PFSK-1 (cell line): ENCODE results near the gene SRPK1.

ENCODE experiments used
- FOXP2 ChIP-seq: optimal IDR thresholded peaks from 2 replicates; pipeline ENCODE3; 2011; ENCODE audit warnings: borderline replicate concordance, control low read depth, inconsistent platforms; ENCODE audit not compliant: insufficient read depth; ENCODE audit errors: extremely low read length, extremely low read depth
- POLR2AphosphoS5 ChIP-seq: IDR thresholded peaks from 2 replicates; pipeline ENCODE4 v1.6.1; 2012; ENCODE audit warnings: low read depth, mild to moderate bottlenecking, control low read depth, low read length, moderate library complexity
- SIN3A ChIP-seq: IDR thresholded peaks from 2 replicates; pipeline ENCODE4 v1.6.1; 2012; ENCODE audit warnings: mild to moderate bottlenecking, low read length, moderate library complexity, borderline replicate concordance; ENCODE audit not compliant: insufficient read depth
- TAF1 ChIP-seq: IDR thresholded peaks from 2 replicates; pipeline ENCODE4 v1.6.1; 2012; ENCODE audit warnings: low read length, control low read depth, borderline replicate concordance; ENCODE audit not compliant: insufficient read depth
- TF ChIP-seq, protein P1 (sequence below), 2 experiments: IDR thresholded peaks; 2 replicates each; pipeline versions ENCODE4 v1.6.1 to v1.8.0; 2011 to 2012; ENCODE audit warnings: low read depth in 2 of 2, low read length in 2 of 2, control low read depth in 1 of 2, inconsistent platforms in 1 of 2, mild to moderate bottlenecking in 1 of 2, moderate library complexity in 1 of 2; ENCODE audit not compliant: insufficient read depth in 1 of 2

The SRPK1 gene

DNA sequence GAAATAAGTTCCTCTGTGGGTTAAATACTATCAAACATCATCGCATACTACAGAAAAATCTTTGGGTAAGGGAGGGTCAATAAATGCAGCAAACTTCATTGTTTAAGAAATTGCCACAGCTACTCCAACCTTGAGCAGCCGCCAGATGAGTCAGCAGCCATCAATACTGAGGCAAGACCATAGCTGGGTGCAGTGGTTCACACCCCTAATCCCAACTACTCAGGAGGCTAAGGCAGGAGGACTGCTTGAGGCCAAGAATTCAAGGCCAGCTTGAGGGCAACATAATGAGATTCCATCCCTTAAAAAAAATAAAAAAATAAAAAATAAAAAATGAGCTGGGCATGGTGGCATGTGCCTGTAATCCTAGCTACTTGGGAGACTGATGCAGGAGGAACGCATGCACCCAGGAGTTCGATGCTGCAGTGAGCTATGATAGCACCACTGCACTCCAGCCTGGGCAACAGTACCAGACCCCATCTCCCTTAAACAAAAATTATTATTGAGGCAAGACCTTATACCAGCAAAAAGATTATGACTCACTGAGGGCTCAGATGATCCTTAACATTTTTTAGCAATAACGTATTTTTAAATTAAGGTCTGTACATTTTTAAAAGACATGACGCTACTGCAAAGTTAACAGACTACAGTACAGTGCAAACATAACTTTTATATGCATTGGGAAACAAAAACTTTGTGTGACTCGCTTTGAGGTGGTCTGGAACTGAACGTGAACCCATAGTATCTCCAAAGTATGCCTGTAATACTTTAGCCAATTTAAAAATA is 8.8 kb downstream of the SRPK1 start:
- TF ChIP-seq TAF1 (no peak), POLR2AphosphoS5 (no peak), SIN3A (no peak), FOXP2 (no peak)
- TF ChIP-seq, protein P1, sequence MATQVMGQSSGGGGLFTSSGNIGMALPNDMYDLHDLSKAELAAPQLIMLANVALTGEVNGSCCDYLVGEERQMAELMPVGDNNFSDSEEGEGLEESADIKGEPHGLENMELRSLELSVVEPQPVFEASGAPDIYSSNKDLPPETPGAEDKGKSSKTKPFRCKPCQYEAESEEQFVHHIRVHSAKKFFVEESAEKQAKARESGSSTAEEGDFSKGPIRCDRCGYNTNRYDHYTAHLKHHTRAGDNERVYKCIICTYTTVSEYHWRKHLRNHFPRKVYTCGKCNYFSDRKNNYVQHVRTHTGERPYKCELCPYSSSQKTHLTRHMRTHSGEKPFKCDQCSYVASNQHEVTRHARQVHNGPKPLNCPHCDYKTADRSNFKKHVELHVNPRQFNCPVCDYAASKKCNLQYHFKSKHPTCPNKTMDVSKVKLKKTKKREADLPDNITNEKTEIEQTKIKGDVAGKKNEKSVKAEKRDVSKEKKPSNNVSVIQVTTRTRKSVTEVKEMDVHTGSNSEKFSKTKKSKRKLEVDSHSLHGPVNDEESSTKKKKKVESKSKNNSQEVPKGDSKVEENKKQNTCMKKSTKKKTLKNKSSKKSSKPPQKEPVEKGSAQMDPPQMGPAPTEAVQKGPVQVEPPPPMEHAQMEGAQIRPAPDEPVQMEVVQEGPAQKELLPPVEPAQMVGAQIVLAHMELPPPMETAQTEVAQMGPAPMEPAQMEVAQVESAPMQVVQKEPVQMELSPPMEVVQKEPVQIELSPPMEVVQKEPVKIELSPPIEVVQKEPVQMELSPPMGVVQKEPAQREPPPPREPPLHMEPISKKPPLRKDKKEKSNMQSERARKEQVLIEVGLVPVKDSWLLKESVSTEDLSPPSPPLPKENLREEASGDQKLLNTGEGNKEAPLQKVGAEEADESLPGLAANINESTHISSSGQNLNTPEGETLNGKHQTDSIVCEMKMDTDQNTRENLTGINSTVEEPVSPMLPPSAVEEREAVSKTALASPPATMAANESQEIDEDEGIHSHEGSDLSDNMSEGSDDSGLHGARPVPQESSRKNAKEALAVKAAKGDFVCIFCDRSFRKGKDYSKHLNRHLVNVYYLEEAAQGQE (IDR thresholded peaks at IDR 0.05; ENCODE audit: insufficient read depth in 1 of 2, low read depth in 2 of 2, low read length in 2 of 2), result no peak

DNA sequence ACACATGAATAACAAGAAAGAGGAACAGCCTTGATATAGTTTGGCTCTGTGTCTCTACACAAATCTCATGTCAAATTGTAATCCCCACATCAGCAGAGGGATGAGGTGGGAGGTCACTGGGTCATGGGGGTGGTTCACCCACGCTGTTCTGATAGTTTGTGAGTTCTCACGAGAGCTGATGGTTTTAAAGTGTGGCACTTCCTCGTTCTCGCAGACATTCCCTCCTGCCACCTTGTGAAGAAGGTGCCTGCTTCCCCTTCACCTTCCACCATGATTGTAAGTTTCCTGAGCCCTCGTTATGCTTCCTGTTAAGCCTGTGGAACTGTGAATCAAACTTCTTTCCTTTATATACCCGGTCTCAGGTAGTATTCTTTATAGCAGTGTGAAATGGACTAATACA is 13.1 kb downstream of the SRPK1 start:
- TF ChIP-seq, protein P1 (IDR thresholded peaks at IDR 0.05; ENCODE audit: insufficient read depth in 1 of 2, low read depth in 2 of 2, low read length in 2 of 2), result no peak
- TF ChIP-seq TAF1 (no peak), POLR2AphosphoS5 (no peak), SIN3A (no peak), FOXP2 (no peak)

DNA sequence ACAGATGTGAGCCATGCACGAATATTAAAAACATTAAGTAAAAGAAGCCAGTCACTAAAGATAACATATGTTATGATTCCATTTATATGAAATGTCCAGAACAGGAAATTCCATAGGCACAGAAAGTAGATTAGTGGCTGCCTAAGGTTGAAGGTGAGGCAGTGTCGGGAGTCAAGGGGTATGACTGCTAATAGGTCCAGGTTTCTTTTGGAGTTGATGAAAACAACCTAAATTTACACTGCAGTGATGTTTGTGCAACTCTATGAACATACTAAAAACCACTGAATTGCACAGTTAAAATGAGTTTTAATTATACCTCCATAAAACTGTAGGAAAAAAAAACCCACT is 14.4 kb downstream of the SRPK1 start:
- no peak for TF ChIP-seq TAF1

DNA sequence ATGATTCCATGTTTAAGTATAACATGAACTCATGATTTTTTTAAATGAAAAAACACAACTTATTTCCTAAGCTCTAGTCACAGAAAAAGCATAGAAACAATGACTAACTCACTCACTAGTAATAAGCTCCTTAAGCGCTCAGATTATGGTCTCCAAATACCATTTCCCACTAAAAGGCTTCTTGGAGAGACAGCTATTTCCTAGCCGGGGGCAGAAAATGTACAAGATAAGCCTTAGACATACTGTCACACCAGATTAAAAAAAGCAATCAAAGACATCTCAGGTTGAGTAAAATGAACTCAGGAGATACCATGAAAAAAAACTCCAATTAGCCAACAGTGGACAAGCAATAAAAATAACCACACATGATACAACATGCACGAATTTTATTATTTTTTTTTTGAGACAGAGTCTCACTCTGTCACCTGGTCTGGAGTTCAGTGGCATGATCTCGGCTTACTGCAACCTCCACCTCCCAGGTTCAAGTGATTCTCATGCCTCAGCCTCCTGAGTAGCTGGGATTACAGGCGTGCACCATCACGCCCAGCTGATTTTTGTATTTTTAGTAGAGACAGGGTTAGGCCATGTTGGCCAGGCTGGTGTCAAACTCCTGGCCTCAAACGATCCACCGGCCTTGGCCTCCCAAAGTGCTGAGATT is 14.9 kb downstream of the SRPK1 start:
- TF ChIP-seq, protein P1 (IDR thresholded peaks at IDR 0.05; ENCODE audit: insufficient read depth in 1 of 2, low read depth in 2 of 2, low read length in 2 of 2), result no peak
- no peak for TF ChIP-seq POLR2AphosphoS5
- no peak for TF ChIP-seq SIN3A
- TF ChIP-seq FOXP2, result no peak
- no peak for TF ChIP-seq TAF1

DNA sequence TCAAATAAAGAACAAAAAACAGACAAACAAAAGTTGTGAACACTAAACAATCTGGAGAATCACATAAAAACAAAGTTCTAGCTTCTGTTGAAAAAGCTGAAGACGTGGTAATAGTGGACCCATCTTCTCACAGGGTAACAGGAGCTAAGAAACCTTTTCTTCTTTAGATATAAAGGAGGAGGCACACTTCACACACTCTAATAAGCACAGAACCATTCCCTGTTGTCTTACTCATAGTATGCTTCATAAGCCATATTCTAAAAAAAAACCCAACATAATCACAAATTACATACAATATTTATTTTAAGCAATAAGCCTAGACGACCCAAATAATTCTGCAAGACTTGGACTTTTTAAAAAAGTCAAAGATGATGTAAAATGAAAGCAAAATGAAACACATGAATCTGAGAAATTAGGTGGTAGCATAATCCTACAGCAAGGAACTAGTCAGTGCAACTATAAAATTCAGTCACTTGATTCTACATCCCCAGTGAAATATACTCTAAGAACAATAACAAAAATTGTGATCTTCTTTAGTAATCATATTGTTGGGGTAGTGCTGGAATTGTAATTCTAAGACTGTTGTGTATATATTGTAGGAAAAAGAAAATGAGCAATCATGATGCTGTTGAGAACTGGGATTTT is 15.6 kb downstream of the SRPK1 start:
- TF ChIP-seq SIN3A (no peak), FOXP2 (no peak), TAF1 (no peak), POLR2AphosphoS5 (no peak)
- TF ChIP-seq, protein P1 (IDR thresholded peaks at IDR 0.05; ENCODE audit: insufficient read depth in 1 of 2, low read depth in 2 of 2, low read length in 2 of 2), result no peak
